H1 (cell line): Measurements from ENCODE around the gene C1orf56. TPM values are rescaled to one million over a fixed set of nuclear protein-coding genes. Genes with fewer than 3 reads are reported as not detected.

ENCODE experiments used
- CTCF ChIA-PET: fragments of 300-600 bp; sonication (Branson Sonifier 250); formaldehyde crosslinking; loops from one replicate; lab custom pipeline; 2021; ENCODE audit not compliant: partially characterized antibody; lab: Charles Lee
- POLR2A ChIA-PET: fragments of 300-600 bp; sonication (Branson Sonifier 250); formaldehyde crosslinking; loops from one replicate; lab custom pipeline; 2021; ENCODE audit warnings: inconsistent platforms; ENCODE audit not compliant: partially characterized antibody; lab: Charles Lee
- DNase-seq, 2 experiments: peaks; one replicate each; pipeline versions ENCODE4 v3.0.0 to v3.0.0-alpha.2; 2010 to 2022; ENCODE audit warnings: low spot score in 2 of 2, low read depth in 1 of 2, mixed read lengths in 1 of 2
- FAIRE-seq: peaks from 2 replicates; lab custom pipeline; 2011; peaks lifted over from hg19 to GRCh38; lab: Jason Lieb, UNC
- H2AFZ ChIP-seq: 2 replicates; pipeline ENCODE4 v1.8.1; 2012; ENCODE audit warnings: low read length, inconsistent platforms
- H2AK5ac ChIP-seq: 2 replicates; pipeline ENCODE4 v1.6.1; 2013; ENCODE audit warnings: low read depth, low read length
- H2BK120ac ChIP-seq: replicated peaks from 2 replicates; pipeline ENCODE3; 2013; ENCODE audit warnings: low read depth, low read length, inconsistent platforms
- H2BK12ac ChIP-seq: 2 replicates; pipeline ENCODE4 v1.6.1; 2013; ENCODE audit warnings: low read depth, low read length
- H2BK15ac ChIP-seq: 2 replicates; pipeline ENCODE4 v1.6.1; 2013; ENCODE audit warnings: low read length
- H2BK20ac ChIP-seq: 2 replicates; pipeline ENCODE4 v1.6.1; 2013; ENCODE audit warnings: low read length
- H2BK5ac ChIP-seq: 2 replicates; pipeline ENCODE4 v1.6.1; 2013; ENCODE audit warnings: low read depth, low read length
- H3K14ac ChIP-seq: 2 replicates; pipeline ENCODE4 v1.6.1; 2013; ENCODE audit warnings: inconsistent platforms; ENCODE audit not compliant: insufficient read length
- H3K18ac ChIP-seq: 2 replicates; pipeline ENCODE4 v1.6.1; 2013; ENCODE audit warnings: low read length; ENCODE audit errors: extremely low read depth
- H3K23ac ChIP-seq: 2 replicates; pipeline ENCODE4 v1.6.1; 2013; ENCODE audit warnings: inconsistent platforms; ENCODE audit not compliant: insufficient read length
- H3K23me2 ChIP-seq: 2 replicates; pipeline ENCODE4 v1.6.1; 2013; ENCODE audit warnings: low read depth, low read length
- H3K27ac ChIP-seq: 2 replicates; pipeline ENCODE4 v1.6.1; 2011; ENCODE audit warnings: low read depth, low read length, inconsistent platforms
- H3K27me3 ChIP-seq, 4 experiments: replicated peaks in 1 of 4; 1 replicate in 1 of 4; 2 replicates in 3 of 4; pipeline versions ENCODE4 v1.6.1 to v1.8.1; 2011 to 2013; ENCODE audit warnings: low read length in 3 of 4, mild to moderate bottlenecking in 3 of 4, inconsistent platforms in 2 of 4, mixed read lengths in 2 of 4, moderate library complexity in 1 of 4; ENCODE audit not compliant: control insufficient read depth in 3 of 4, insufficient read depth in 3 of 4; ENCODE audit errors: extremely low read depth in 1 of 4
- H3K36me3 ChIP-seq, 4 experiments: 2 replicates each; pipeline versions ENCODE4 v1.6.1 to v1.8.1; 2011 to 2013; ENCODE audit warnings: mild to moderate bottlenecking in 4 of 4, low read length in 3 of 4, moderate library complexity in 2 of 4, control low read depth in 1 of 4, inconsistent platforms in 1 of 4; ENCODE audit not compliant: insufficient read depth in 4 of 4, control insufficient read depth in 2 of 4
- H3K4ac ChIP-seq: replicated peaks from 2 replicates; pipeline ENCODE3; 2013; ENCODE audit warnings: low read length, low read depth, mixed read lengths, inconsistent platforms; ENCODE audit not compliant: insufficient read length
- H3K4me1 ChIP-seq, 4 experiments: replicated peaks in 1 of 4; 1 replicate in 1 of 4; 2 replicates in 3 of 4; pipeline versions ENCODE4 v1.6.1 to v1.8.1; 2011 to 2013; ENCODE audit warnings: low read length in 3 of 4, inconsistent platforms in 2 of 4, mixed read lengths in 1 of 4; ENCODE audit not compliant: insufficient read depth in 4 of 4, control insufficient read depth in 3 of 4
- H3K4me2 ChIP-seq, 2 experiments: 2 replicates each; pipeline versions ENCODE4 v1.6.1 to v1.8.1; 2011 to 2013; ENCODE audit warnings: low read depth in 2 of 2, low read length in 2 of 2, control low read depth in 1 of 2, inconsistent platforms in 1 of 2, mild to moderate bottlenecking in 1 of 2; ENCODE audit not compliant: insufficient read depth in 1 of 2
- H3K4me3 ChIP-seq, 4 experiments: fragments of 200-600, 300-600 bp in 1 of 4; sonication (generic), shearing (Covaris generic), sonication (Bioruptor Twin) in 1 of 4; 2 replicates each; pipeline versions ENCODE4 v1.5.1 to v1.8.1; 2011 to 2016; ENCODE audit warnings: low read length in 4 of 4, low read depth in 3 of 4, control low read depth in 2 of 4, inconsistent platforms in 2 of 4, mild to moderate bottlenecking in 2 of 4, mixed read lengths in 1 of 4, moderate library complexity in 1 of 4; ENCODE audit not compliant: insufficient read depth in 2 of 4; ENCODE audit errors: extremely low read depth in 1 of 4
- H3K56ac ChIP-seq: replicated peaks from 2 replicates; pipeline ENCODE3; 2013; ENCODE audit warnings: low read depth, mild to moderate bottlenecking, mixed read lengths, low read length, inconsistent platforms; ENCODE audit not compliant: insufficient read length
- H3K79me1 ChIP-seq: 2 replicates; pipeline ENCODE4 v1.6.1; 2013; ENCODE audit warnings: low read depth, low read length, control low read depth
- H3K79me2 ChIP-seq, 2 experiments: 2 replicates each; pipeline versions ENCODE4 v1.6.1 to v1.8.1; 2012 to 2013; ENCODE audit warnings: low read length in 2 of 2, mild to moderate bottlenecking in 2 of 2, inconsistent platforms in 1 of 2; ENCODE audit not compliant: insufficient read depth in 2 of 2, control insufficient read depth in 1 of 2
- H3K9ac ChIP-seq, 4 experiments: replicated peaks in 1 of 4; 1 replicate in 1 of 4; 2 replicates in 3 of 4; pipeline versions ENCODE4 v1.6.1 to v1.8.1; 2011 to 2013; ENCODE audit warnings: low read depth in 3 of 4, low read length in 3 of 4, control low read depth in 2 of 4, mild to moderate bottlenecking in 2 of 4, moderate library complexity in 2 of 4, inconsistent platforms in 1 of 4; ENCODE audit errors: extremely low read depth in 1 of 4
- H3K9me3 ChIP-seq, 2 experiments: 2 replicates each; pipeline versions ENCODE4 v1.6.1 to v1.8.1; 2012 to 2013; ENCODE audit warnings: mild to moderate bottlenecking in 2 of 2, moderate library complexity in 2 of 2, control low read depth in 1 of 2, inconsistent platforms in 1 of 2, low read depth in 1 of 2, low read length in 1 of 2, mixed read lengths in 1 of 2; ENCODE audit not compliant: insufficient read depth in 2 of 2
- H4K20me1 ChIP-seq, 2 experiments: replicated peaks in 1 of 2; 2 replicates each; pipeline versions ENCODE3 to v1.8.1; 2011 to 2013; ENCODE audit warnings: inconsistent platforms in 2 of 2, low read length in 2 of 2, mild to moderate bottlenecking in 1 of 2; ENCODE audit not compliant: insufficient read depth in 2 of 2, control insufficient read depth in 1 of 2
- H4K5ac ChIP-seq: 2 replicates; pipeline ENCODE4 v1.6.1; 2013; ENCODE audit warnings: low read length, low read depth, mixed read lengths, inconsistent platforms; ENCODE audit not compliant: insufficient read length
- H4K8ac ChIP-seq: 2 replicates; pipeline ENCODE4 v1.8.0; 2013; ENCODE audit warnings: mild to moderate bottlenecking, moderate library complexity, low read length, inconsistent platforms; ENCODE audit not compliant: insufficient read depth; ENCODE audit errors: extremely low read depth
- H4K91ac ChIP-seq: replicated peaks from 2 replicates; pipeline ENCODE3; 2013; ENCODE audit warnings: low read length, mixed read lengths, inconsistent platforms; ENCODE audit not compliant: insufficient read length
- CEBPB ChIP-seq: IDR thresholded peaks from 2 replicates; pipeline ENCODE4 v1.6.1; 2012; ENCODE audit warnings: low read depth, low read length
- CREB1 ChIP-seq: IDR thresholded peaks from 2 replicates; pipeline ENCODE4 v1.6.1; 2012; ENCODE audit warnings: inconsistent platforms
- JUND ChIP-seq: IDR thresholded peaks from 2 replicates; pipeline ENCODE4 v1.6.1; 2011; ENCODE audit warnings: mild to moderate bottlenecking, improper control_type of control experiment, low read length
- MAX ChIP-seq: IDR thresholded peaks from 2 replicates; pipeline ENCODE4 v1.6.1; 2012; ENCODE audit warnings: inconsistent platforms
- POLR2AphosphoS5 ChIP-seq: IDR thresholded peaks from 2 replicates; pipeline ENCODE4 v1.6.1; 2011; ENCODE audit warnings: low read depth, low read length
- POU5F1 ChIP-seq: IDR thresholded peaks from 2 replicates; pipeline ENCODE4 v1.6.1; 2011; ENCODE audit warnings: low read depth, mild to moderate bottlenecking, low read length, moderate library complexity
- RAD21 ChIP-seq, 2 experiments: IDR thresholded peaks in 1 of 2; conservative IDR thresholded peaks in 1 of 2; 2 replicates each; pipeline ENCODE4 v1.6.1; 2011; ENCODE audit warnings: low read depth in 2 of 2, low read length in 2 of 2, improper control_type of control experiment in 1 of 2, inconsistent platforms in 1 of 2, mild to moderate bottlenecking in 1 of 2, moderate library complexity in 1 of 2
- RXRA ChIP-seq: IDR thresholded peaks from 2 replicates; pipeline ENCODE4 v1.6.1; 2011; ENCODE audit warnings: low read depth, mild to moderate bottlenecking, low read length, moderate library complexity; ENCODE audit not compliant: insufficient read depth
- SP1 ChIP-seq: IDR thresholded peaks from 2 replicates; pipeline ENCODE4 v1.6.1; 2011; ENCODE audit warnings: low read depth, low read length
- TAF7 ChIP-seq: optimal IDR thresholded peaks from 2 replicates; pipeline ENCODE3; 2011; ENCODE audit warnings: low read depth, mild to moderate bottlenecking, inconsistent platforms, low read length, moderate library complexity, borderline replicate concordance
- WGBS, 2 experiments: shearing (Covaris generic) in 1 of 2; methylation state at CpG; one replicate each; pipeline versions ENCODE4 v1.1.6 to v1.1.7; 2013 to 2015; ENCODE audit warnings: low lambda C conversion rate in 2 of 2, mixed read lengths in 2 of 2, inconsistent platforms in 1 of 2, low coverage in 1 of 2, missing lambda C conversion rate in 1 of 2; ENCODE audit not compliant: insufficient replicate concordance in 2 of 2, insufficient coverage in 1 of 2, insufficient read length in 1 of 2; ENCODE audit errors: extremely low coverage in 1 of 2, missing lambda C conversion rate in 1 of 2; 5-methylcytosine and 5-hydroxymethylcytosine counted together
- polyA plus RNA-seq, 7 experiments: library from polyadenylated mRNA; depleted of rRNA in 3 of 7; stranded (reverse) in 5 of 7; unstranded in 2 of 7; fragments of >200 nt in 5 of 7; fragments of 200-250 nt in 2 of 7; gene quantifications; 1 replicate in 5 of 7; 2 replicates in 1 of 7; 4 replicates in 1 of 7; pipeline versions ENCODE4 v1.2.1 to v1.2.3, GENCODE V29; 2011 to 2013; ENCODE audit warnings: missing spikeins in 2 of 7, mixed read lengths in 2 of 7
- total RNA-seq: library from RNA; stranded (reverse); fragmentation: NEBNext Ultra II Directional; extraction: Animal tissue kit (Norgen Biotek cat#: 25700); gene quantifications from 2 replicates; pipeline ENCODE4 v1.2.1, GENCODE V29; 2021
- TF ChIP-seq, protein P1 (sequence below): IDR thresholded peaks from 2 replicates; pipeline ENCODE4 v1.6.1; 2011; ENCODE audit warnings: low read length, improper control_type of control experiment

Gene C1orf56
- total and polyA plus RNA-seq, 2 of the 8 experiments (the other 6 are each of a cell fraction or from before 2014, with no cell fraction given) = 3.0 to 3.4 TPM

DNA sequence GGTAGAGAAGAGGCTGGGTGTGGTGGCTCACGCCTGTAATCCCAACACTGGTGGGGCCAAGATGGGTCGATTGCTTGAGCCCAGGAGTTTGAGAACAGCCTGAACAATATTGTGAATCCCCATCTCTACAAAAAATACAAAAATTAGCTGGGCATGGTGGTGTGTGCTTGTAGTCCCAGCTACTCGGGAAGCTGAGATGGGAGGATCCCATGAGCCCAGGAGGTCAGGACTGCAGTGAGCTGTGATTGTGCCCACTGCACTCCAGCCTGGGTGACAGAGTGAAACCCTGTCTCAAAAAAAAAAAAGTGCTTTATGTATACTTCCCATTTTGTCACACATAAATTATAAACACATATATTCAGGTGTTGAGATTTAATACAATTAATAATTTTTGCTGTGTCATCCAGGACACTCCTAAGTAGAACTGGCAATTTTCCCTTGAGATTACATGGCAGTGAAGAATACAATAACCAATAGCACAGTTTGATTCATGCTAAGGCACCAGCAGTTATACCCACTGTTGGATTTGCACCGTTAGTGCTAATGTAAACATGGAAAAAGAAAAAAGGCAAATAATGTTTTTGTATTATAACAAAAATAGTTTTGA, 38.5 kb downstream of the C1orf56 start:
- no peak overlapping the region for H3K27ac ChIP-seq
- H3K79me2 ChIP-seq = no peaks in the 10 kb centered on the region
- no peak overlapping the region for H3K4me3 ChIP-seq
- no peak overlapping the region for H2AK5ac ChIP-seq
- no peak overlapping the region for H4K5ac ChIP-seq
- no peak overlapping the region for H3K23ac ChIP-seq
- no peaks in the 10 kb centered on the region for H3K36me3 ChIP-seq
- H3K9me3 ChIP-seq = no peaks in the 10 kb centered on the region
- H4K20me1 ChIP-seq = no peaks in the 10 kb centered on the region
- no peak overlapping the region for H2BK20ac ChIP-seq
- H3K56ac ChIP-seq = no peak overlapping the region
- no peaks in the 10 kb centered on the region for H3K27me3 ChIP-seq
- no peak overlapping the region for H4K91ac ChIP-seq
- 84% methylated on average over 4 of the region's 4 CpGs; no CpG with 5 or more reads in 1 of the 2 experiments for WGBS, 2 experiments
- H4K8ac ChIP-seq = no peak overlapping the region
- no peak overlapping the region for H3K9ac ChIP-seq
- no peak overlapping the region for H3K4ac ChIP-seq
- no peak overlapping the region for H2BK15ac ChIP-seq
- no peak overlapping the region for H2BK5ac ChIP-seq
- ChIA-PET CTCF (interaction anchor here (0.7 to 6.8 kb wide), 8 partner anchors 10 to 90 kb away, joined by 3 to 58 read pairs (median 3); partner anchors contain the start of genes CDC42SE1 and TMOD4), POLR2A (interaction anchor here (0.5 to 0.9 kb wide), 3 partner anchors 14 to 545 kb away, joined by 3 read pairs; no protein-coding TSS in a partner anchor)
- H3K4me2 ChIP-seq = no peak overlapping the region
- no peak overlapping the region for H2BK120ac ChIP-seq
- H2AFZ ChIP-seq = no peak overlapping the region
- no peaks in the 10 kb centered on the region for H3K23me2 ChIP-seq
- no peak for DNase-seq
- FAIRE-seq = no peak
- no peak overlapping the region for H2BK12ac ChIP-seq
- no peak overlapping the region for H3K14ac ChIP-seq
- no peaks in the 10 kb centered on the region for H3K79me1 ChIP-seq
- H3K4me1 ChIP-seq = no peaks in the 10 kb centered on the region; a peak in 2 of 7 replicates
- H3K18ac ChIP-seq = no peak overlapping the region
- no peak for TF ChIP-seq RXRA
- no peak for TF ChIP-seq CEBPB
- TF ChIP-seq POU5F1 = no peak
- TF ChIP-seq POLR2AphosphoS5 = no peak
- TF ChIP-seq CREB1 = no peak
- TF ChIP-seq MAX = no peak
- no peak for TF ChIP-seq JUND
- no peak for TF ChIP-seq SP1
- TF ChIP-seq, protein P1, sequence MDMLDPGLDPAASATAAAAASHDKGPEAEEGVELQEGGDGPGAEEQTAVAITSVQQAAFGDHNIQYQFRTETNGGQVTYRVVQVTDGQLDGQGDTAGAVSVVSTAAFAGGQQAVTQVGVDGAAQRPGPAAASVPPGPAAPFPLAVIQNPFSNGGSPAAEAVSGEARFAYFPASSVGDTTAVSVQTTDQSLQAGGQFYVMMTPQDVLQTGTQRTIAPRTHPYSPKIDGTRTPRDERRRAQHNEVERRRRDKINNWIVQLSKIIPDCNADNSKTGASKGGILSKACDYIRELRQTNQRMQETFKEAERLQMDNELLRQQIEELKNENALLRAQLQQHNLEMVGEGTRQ = no peak
- TF ChIP-seq RAD21 (IDR thresholded peaks at IDR 0.05 in 1 of 2, conservative IDR thresholded peaks at IDR 0.05 in 1 of 2; ENCODE audit: low read depth in 2 of 2, low read length in 2 of 2) = no peak
- TF ChIP-seq TAF7 = no peak
